Measurements from ENCODE around the gene MAGEA8.

DNA sequence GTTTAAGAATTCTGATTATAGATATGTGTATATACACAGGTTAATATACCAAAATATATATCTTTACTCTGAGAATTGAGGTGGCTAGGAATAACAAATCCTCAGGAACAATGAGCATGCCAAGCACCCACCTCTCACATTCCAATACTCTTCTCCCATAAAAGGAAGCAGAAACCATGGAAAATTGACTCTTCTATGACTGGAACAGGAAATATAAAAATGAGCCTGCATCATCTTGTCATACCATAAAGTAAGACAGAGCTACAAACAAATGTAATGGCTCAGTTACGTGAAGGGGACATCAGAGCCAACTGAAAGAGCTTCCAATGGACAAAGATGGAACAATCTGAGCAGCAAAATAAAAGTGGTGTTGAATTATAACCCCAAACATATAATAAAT lies 3.8 kb upstream of the MAGEA8 start:
- TF ChIP-seq, protein P1, sequence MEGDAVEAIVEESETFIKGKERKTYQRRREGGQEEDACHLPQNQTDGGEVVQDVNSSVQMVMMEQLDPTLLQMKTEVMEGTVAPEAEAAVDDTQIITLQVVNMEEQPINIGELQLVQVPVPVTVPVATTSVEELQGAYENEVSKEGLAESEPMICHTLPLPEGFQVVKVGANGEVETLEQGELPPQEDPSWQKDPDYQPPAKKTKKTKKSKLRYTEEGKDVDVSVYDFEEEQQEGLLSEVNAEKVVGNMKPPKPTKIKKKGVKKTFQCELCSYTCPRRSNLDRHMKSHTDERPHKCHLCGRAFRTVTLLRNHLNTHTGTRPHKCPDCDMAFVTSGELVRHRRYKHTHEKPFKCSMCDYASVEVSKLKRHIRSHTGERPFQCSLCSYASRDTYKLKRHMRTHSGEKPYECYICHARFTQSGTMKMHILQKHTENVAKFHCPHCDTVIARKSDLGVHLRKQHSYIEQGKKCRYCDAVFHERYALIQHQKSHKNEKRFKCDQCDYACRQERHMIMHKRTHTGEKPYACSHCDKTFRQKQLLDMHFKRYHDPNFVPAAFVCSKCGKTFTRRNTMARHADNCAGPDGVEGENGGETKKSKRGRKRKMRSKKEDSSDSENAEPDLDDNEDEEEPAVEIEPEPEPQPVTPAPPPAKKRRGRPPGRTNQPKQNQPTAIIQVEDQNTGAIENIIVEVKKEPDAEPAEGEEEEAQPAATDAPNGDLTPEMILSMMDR (IDR thresholded peaks at IDR 0.05), result no peak
- TF ChIP-seq POLR2A (IDR thresholded peaks at IDR 0.05), result no peak
